HG02759 (cell line): Measurements from ENCODE around the gene C10orf95.

Experiments used
- ATAC-seq: cut with Tn5 transposase; IDR thresholded peaks from one replicate; pipeline ENCODE4 v1.9.1; 2021; ENCODE audit warnings: mild to moderate bottlenecking, moderate library complexity; ENCODE audit not compliant: unreplicated experiment

The C10orf95 gene

GRCh38 chr10:102435529-102436233 lies 15.7 kb downstream of the C10orf95 start:
- no peak for ATAC-seq

- no peak for ATAC-seq
These were observed 16.2 kb downstream of the C10orf95 start for GRCh38 chr10:102435133-102435497.

- ATAC-seq: no peak
These were observed 16.8 kb downstream of the C10orf95 start for GRCh38 chr10:102434394-102435132.

GRCh38 chr10:102433619-102434046 lies 17.7 kb downstream of the C10orf95 start:
- no peak for ATAC-seq

GRCh38 chr10:102432162-102432950 lies 19.0 kb downstream of the C10orf95 start, which contains the start of gene CUEDC2:
CUEDC2 (minus strand) TSS chr10:102432574; CDS start chr10:102425188, 7,386 bp downstream.
- ATAC-seq: peak; percentile 84

GRCh38 chr10:102431452-102432124 lies 19.8 kb downstream of the C10orf95 start:
- no peak for ATAC-seq

- no peak for ATAC-seq
These were observed 21.9 kb downstream of the C10orf95 start for GRCh38 chr10:102429468-102429867.

GRCh38 chr10:102426803-102427287 lies 24.5 kb downstream of the C10orf95 start:
- no peak for ATAC-seq

- ATAC-seq: no peak
These were observed 25.9 kb downstream of the C10orf95 start for GRCh38 chr10:102425444-102425843.

- ATAC-seq: no peak
These were observed 26.4 kb downstream of the C10orf95 start for GRCh38 chr10:102424916-102425315.

GRCh38 chr10:102424145-102424544 lies 27.2 kb downstream of the C10orf95 start:
- ATAC-seq: no peak

- no peak for ATAC-seq
These were observed 27.9 kb downstream of the C10orf95 start for GRCh38 chr10:102423372-102423968.

GRCh38 chr10:102422545-102423129 lies 28.7 kb downstream of the C10orf95 start:
- no peak for ATAC-seq

- no peak for ATAC-seq
These were observed 29.4 kb downstream of the C10orf95 start for GRCh38 chr10:102421757-102422512.

GRCh38 chr10:102421507-102421756 lies 29.9 kb downstream of the C10orf95 start:
- ATAC-seq: peak; percentile 1

- peak; percentile 86 for ATAC-seq
These were observed 30.4 kb downstream of the C10orf95 start, which contains the start of gene FBXL15 for GRCh38 chr10:102420714-102421506. FBXL15 (plus strand) TSS chr10:102420836; CDS start chr10:102421130, 294 bp downstream.

GRCh38 chr10:102420181-102420713 lies 31.1 kb downstream of the C10orf95 start:
- ATAC-seq: no peak
